ENCODE measurements around the gene SYT1.

SYT1 gene

GRCh38 chr12:79413796-79414195, 549.2 kb downstream of the SYT1 start:
- H3K27me3 ChIP-seq (ENCODE audit: low read length), result no peaks in the 10 kb centered on the region
- H3K79me2 ChIP-seq (ENCODE audit: insufficient read depth, low read length), result no peaks in the 10 kb centered on the region
- no peak overlapping the region for H2AFZ ChIP-seq (ENCODE audit: low read depth, low read length, severe bottlenecking)
- no peak overlapping the region for H3K9ac ChIP-seq (ENCODE audit: low read length)
- no peak overlapping the region for H3K4me2 ChIP-seq (ENCODE audit: low read depth, low read length, poor library complexity, severe bottlenecking)
- H3K27ac ChIP-seq (ENCODE audit: low read depth, low read length), result no peak overlapping the region
- H3K4me3 ChIP-seq (ENCODE audit: insufficient read depth, low read length, poor library complexity, severe bottlenecking), result no peak overlapping the region
- TF ChIP-seq, protein P1, sequence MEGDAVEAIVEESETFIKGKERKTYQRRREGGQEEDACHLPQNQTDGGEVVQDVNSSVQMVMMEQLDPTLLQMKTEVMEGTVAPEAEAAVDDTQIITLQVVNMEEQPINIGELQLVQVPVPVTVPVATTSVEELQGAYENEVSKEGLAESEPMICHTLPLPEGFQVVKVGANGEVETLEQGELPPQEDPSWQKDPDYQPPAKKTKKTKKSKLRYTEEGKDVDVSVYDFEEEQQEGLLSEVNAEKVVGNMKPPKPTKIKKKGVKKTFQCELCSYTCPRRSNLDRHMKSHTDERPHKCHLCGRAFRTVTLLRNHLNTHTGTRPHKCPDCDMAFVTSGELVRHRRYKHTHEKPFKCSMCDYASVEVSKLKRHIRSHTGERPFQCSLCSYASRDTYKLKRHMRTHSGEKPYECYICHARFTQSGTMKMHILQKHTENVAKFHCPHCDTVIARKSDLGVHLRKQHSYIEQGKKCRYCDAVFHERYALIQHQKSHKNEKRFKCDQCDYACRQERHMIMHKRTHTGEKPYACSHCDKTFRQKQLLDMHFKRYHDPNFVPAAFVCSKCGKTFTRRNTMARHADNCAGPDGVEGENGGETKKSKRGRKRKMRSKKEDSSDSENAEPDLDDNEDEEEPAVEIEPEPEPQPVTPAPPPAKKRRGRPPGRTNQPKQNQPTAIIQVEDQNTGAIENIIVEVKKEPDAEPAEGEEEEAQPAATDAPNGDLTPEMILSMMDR (IDR thresholded peaks at IDR 0.05; ENCODE audit: insufficient read depth, low read length, poor library complexity, severe bottlenecking), result no peak
- no peak for TF ChIP-seq EZH2phosphoT487 (conservative IDR thresholded peaks at IDR 0.05; ENCODE audit: low read length)
- H3K9me2 ChIP-seq (replicated peaks; ENCODE audit: insufficient read depth, low read length), result no peaks in the 10 kb centered on the region
- H4K20me1 ChIP-seq (ENCODE audit: low read depth, low read length), result no peaks in the 10 kb centered on the region
- H3K9me3 ChIP-seq (ENCODE audit: insufficient read depth, low read length), result no peaks in the 10 kb centered on the region
- H3F3A ChIP-seq (ENCODE audit: insufficient read depth), result no peaks in the 10 kb centered on the region
- no peaks in the 10 kb centered on the region for H3K36me3 ChIP-seq (ENCODE audit: low read length)

DNA sequence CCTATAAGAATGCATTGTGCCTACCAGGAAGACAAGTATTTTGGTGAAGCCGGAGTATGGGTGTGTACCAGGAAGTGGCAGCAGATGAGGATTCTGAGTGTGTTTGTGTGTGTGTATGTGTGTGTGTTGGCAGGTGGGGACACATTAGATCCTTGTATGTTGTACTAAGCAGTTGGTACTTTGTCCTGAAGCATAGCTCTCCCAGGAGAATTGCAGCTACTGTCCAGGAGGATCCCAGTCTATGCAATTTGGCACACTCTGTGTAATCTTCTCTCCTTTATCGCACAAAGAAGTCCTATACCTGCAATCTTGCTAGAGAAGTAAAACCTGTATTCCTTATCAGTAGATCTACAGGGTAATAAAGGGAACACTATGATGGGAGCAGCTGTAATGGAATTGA, 549.7 kb downstream of the SYT1 start:
- H3K27ac ChIP-seq (ENCODE audit: low read depth, low read length), result no peak overlapping the region
- no peaks in the 10 kb centered on the region for H3K27me3 ChIP-seq (ENCODE audit: low read length)
- H3K4me2 ChIP-seq (ENCODE audit: low read depth, low read length, poor library complexity, severe bottlenecking), result no peak overlapping the region
- H2AFZ ChIP-seq (ENCODE audit: low read depth, low read length, severe bottlenecking), result no peak overlapping the region
- no peaks in the 10 kb centered on the region for H4K20me1 ChIP-seq (ENCODE audit: low read depth, low read length)
- no peak overlapping the region for H3K9ac ChIP-seq (ENCODE audit: low read length)
- no peak for TF ChIP-seq EZH2phosphoT487 (conservative IDR thresholded peaks at IDR 0.05; ENCODE audit: low read length)
- TF ChIP-seq, protein P1 (IDR thresholded peaks at IDR 0.05; ENCODE audit: insufficient read depth, low read length, poor library complexity, severe bottlenecking), result no peak
- no peaks in the 10 kb centered on the region for H3K36me3 ChIP-seq (ENCODE audit: low read length)
- no peak overlapping the region for H3K4me3 ChIP-seq (ENCODE audit: insufficient read depth, low read length, poor library complexity, severe bottlenecking)
- H3K9me3 ChIP-seq (ENCODE audit: insufficient read depth, low read length), result no peaks in the 10 kb centered on the region
- no peaks in the 10 kb centered on the region for H3F3A ChIP-seq (ENCODE audit: insufficient read depth)
- H3K9me2 ChIP-seq (replicated peaks; ENCODE audit: insufficient read depth, low read length), result no peaks in the 10 kb centered on the region
- H3K79me2 ChIP-seq (ENCODE audit: insufficient read depth, low read length), result no peaks in the 10 kb centered on the region

GRCh38 chr12:79415321-79415720, 550.7 kb downstream of the SYT1 start:
- Histone ChIP-seq H2AFZ (ENCODE audit: low read depth, low read length, severe bottlenecking) (no peak overlapping the region), H3K36me3 (ENCODE audit: low read length) (no peaks in the 10 kb centered on the region), H3K79me2 (ENCODE audit: insufficient read depth, low read length) (no peaks in the 10 kb centered on the region), H3F3A (ENCODE audit: insufficient read depth) (no peaks in the 10 kb centered on the region), H3K4me3 (ENCODE audit: insufficient read depth, low read length, poor library complexity, severe bottlenecking) (no peak overlapping the region), H3K9me3 (ENCODE audit: insufficient read depth, low read length) (no peaks in the 10 kb centered on the region), H3K27me3 (ENCODE audit: low read length) (no peaks in the 10 kb centered on the region), H3K9me2 (replicated peaks; ENCODE audit: insufficient read depth, low read length) (no peaks in the 10 kb centered on the region), H3K9ac (ENCODE audit: low read length) (no peak overlapping the region), H3K27ac (ENCODE audit: low read depth, low read length) (no peak overlapping the region), H3K4me2 (ENCODE audit: low read depth, low read length, poor library complexity, severe bottlenecking) (no peak overlapping the region), H4K20me1 (ENCODE audit: low read depth, low read length) (no peaks in the 10 kb centered on the region)
- no peak for TF ChIP-seq EZH2phosphoT487 (conservative IDR thresholded peaks at IDR 0.05; ENCODE audit: low read length)
- TF ChIP-seq, protein P1 (IDR thresholded peaks at IDR 0.05; ENCODE audit: insufficient read depth, low read length, poor library complexity, severe bottlenecking), result no peak
